Left kidney (tissue), 2 donors: ENCODE data around the gene DNAJC15. TPM values are rescaled to one million over a fixed set of nuclear protein-coding genes. Genes with fewer than 3 reads are reported as not detected.
"Not testable (repeated sequence)": the region's sequence is repeated elsewhere in the genome, so short reads cannot be mapped to it uniquely, and the experiment has no call there.

ENCODE experiments used
- DNase-seq: peaks from one replicate; pipeline ENCODE4 v3.0.0-alpha.2; 2013
- polyA plus RNA-seq: library from polyadenylated mRNA; unstranded; fragments of 120-200 nt; gene quantifications from one replicate; pipeline ENCODE4 v1.2.1, GENCODE V29; 2013; ENCODE audit not compliant: insufficient read length

DNAJC15 gene
- polyA plus RNA-seq, 1 donor: 31.2 TPM

DNA sequence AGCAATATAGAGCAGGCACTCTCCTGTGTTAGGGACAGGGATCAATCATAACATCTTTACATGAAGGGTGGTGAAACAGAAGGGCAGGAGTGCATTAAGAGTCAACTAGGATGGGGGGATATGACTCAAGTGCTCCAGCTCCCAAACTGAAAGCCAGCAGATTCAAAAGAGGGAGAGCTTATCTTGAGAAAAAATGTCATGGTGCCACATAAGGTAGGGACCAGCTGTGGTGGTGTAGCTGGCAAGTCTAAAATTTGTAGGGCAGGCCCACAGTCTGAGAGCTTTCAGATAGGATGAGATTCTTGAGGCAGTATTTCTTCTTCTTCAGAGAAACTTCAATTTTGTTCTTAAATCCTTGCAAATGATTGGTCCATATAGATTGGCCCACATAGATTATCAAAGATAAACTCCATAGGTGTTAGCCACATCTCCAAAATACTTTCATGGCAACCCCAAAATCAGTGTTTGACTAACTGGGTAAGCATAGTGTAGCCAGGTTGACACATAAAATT is 19.1 kb downstream of the DNAJC15 start:
- no peak for DNase-seq

DNA sequence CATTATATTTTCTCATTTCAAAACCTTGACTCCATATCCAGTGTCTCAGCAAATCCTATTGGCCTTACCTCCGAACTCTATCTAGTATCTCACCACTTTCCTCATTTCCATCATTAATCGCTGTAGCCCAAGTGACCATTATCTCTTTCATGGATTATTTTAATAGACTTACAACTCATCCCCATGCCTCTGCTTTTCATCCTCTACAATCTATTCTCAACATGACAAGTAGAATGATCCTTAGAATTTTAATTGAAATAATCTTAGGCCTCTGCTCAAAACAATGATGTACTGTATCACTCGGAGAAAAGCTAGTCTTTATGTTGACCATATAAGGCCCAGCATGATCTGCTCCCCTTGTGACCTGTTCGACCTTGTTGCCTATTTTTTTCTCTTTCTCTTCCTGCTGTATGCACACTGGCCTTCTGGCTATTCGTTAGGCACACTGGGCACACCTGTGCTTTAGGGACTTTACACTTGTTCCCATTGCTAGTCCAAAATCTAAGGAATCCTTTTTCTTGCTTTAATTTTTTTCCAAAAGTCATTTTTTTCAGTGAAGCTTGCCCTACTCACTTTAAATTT is 21.4 kb downstream of the DNAJC15 start:
- no peak for DNase-seq

DNA sequence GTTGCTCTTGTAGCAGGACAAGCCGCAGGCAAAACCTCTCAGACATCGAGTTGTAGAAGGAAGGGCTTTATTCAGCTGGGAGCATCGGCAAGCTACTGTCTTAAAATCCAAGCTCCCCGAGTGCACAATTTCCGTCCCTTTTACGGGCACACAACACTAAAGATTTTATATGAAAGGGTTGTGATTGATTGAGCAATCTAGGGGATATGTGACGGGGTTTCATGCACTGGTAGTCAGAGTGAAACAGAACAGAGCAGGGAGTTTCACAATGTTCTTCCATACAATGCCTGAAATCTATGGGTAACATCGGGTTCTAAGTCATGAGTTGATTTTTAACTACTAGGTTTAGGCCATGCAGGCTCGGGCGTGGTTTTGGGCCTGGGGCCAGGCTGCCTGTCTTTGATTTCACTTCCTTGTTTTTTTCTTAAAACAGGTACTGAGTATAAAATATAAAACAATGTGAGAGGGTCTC is 22.0 kb downstream of the DNAJC15 start:
- DNase-seq: not testable (repeated sequence)

DNA sequence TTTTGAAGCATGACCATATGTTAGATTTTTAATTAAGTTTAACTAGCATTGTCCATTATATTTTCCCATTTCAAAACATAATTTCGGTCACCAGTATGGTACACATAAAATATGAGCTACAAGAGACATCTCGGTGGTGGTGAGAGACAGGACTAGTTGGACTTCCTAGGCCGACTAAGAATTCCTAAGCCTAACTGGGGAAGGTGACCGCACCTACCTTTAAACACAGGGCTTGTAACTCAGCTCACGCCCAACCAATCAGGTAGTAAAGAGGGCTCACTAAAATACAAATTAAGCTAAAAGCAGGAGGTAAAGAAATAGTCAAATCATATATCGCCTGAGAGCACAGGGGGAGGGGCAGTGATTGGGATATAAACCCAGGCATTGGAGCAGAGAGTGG is 22.9 kb downstream of the DNAJC15 start:
- DNase-seq: no peak

DNA sequence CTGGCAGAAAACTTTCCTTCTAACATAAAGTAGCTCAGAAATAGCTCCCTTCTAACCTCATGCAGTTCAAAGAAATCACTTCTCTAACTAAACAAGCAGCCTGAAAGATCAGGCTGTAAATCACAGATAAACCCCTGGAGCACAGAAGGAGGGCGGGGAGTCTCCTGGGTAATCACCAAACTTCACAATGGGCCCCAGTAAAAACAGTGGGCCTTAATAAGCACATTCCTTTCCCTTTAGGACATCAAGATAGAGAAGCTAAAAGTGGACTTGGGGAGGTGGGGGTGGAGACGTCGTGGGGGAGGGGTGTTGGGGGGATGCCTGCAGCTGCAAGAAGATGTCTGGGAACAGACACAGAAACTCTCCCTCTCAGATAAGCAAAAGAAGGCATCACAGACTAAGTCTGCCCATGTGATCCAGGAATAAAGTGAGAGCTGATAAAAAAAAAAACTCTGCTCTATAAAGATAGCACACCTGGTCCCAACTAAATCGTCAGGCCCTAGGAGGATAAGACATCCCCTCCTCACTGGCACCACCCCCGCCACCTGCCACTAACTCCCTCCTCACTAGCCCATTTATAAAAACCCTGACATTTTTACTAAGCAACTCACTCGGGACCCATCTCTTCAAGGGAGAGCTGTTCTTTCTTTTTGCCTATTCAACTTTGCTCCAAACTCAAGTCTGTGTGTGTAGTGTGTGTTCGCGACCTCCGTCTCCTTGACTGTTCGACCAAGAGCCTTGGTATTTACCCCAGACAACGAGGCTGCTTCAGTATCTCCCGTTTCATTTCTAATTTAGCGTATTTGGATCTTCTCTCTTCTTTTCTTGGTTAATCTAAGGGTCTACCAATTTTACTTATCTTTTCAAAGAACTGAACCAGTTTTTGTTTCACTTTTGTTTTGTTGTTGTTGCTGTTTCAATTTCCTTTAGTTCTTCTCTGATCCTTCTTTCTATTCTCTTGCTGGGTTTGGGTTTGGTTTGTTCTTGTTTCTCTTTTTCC is 31.7 kb downstream of the DNAJC15 start:
- peak; percentile 72 for DNase-seq

DNA sequence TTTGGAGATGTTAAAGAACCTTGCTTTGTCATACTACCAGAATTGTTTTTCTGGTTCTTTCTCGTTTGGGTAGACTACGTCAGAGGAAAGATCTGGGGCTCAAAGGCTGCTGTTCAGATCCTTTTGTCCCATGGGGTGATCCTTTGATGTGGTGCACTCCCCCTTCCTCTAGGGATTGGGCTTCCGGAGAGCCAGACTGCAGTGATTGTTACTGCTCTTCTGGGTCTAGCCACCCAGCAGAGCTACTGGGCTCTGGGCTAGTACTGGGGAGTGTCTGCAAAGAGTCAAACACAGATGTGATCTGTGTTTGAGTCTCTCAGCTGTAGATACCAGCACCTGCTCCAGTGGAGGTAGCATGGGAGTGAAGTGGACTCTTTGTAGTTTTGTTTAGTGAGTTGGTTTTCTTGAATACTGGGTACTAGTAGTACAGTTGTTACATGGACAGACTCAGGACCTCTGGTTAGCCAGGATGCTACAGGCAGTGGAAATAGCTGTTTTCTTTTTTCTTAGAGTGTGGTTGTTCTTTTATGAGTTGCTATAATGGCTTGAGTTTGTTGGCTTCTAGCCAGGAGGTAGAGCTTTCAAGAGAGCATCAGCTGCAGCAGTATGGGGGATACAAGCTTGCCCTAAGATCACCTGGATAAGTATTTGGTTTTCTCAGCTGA is 34.4 kb downstream of the DNAJC15 start:
- no peak for DNase-seq

DNA sequence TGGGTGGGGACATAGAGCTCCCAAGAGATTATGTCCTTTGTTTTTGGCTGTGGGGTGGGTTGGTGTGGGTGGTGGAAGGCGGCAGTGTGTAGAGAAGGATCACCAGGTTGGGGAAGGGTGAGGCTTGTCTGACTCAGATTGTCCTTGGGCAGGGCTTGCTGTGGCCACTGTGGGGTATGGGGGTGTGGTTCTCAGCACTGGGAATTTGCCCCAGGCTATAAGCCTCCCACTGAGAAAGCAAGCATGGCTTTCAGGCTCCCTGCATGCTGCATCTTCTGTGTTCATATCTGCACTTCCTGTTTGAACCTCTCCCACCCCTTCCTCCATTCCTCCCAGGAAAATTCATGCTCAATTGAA is 34.9 kb downstream of the DNAJC15 start:
- no peak for DNase-seq

DNA sequence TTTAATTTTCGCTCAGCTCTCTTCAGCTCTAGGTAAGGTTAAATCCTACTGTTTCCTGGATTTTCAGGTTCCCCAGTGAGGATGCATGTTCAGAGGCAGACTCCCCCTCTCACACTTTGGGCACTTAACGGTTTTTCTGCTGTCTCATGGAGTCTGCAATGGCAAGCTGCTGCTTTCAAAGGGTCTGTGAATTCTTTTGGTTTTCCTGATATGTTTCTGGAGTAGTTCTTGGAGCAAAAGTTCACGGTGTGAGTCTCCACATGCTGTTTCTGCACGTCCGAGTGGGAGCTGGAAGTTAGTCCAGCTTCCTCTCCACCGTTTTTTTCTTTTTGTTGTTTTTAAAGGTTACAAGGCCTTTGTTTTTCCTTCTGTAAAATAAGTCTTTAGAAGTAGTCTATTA is 35.4 kb downstream of the DNAJC15 start:
- no peak for DNase-seq

DNA sequence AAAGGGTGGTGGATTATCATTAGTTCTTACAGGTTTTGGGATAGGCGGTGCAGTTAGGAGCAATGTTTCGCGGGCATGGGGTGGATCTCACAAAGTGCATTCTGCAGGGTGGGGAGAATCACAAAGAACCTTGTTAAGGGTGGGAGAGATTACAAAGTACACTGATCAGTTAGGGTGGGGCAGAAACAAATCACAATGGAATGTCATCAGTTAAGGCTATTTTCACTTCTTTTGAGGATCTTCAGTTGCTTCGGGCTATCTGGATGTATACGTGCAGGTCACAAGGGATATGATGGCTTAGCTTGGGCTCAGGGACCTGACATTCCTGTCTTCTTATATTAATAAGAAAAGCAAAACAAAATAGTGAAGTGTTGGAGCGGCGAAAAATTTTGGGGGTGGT is 36.4 kb downstream of the DNAJC15 start:
- not testable (repeated sequence) for DNase-seq

DNA sequence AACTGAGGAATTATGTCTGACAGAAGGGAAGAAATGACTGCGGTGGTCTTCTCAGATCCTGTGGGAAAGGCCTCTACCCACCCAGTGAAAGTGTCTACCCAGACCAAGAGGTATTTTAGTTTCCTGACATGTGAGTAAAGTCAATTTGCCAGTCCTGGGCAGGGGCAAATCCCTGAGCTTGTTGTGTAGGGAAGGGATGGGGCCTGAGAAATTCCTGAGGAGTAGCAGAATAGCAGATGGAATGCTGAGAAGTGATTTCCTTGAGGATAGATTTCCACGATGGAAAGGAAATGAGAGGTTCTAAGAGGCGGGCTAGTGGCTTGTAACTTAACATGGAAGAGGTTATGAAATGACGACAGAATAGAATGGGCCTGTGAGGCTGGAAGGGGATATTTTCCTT is 37.4 kb downstream of the DNAJC15 start:
- DNase-seq: not testable (repeated sequence)

DNA sequence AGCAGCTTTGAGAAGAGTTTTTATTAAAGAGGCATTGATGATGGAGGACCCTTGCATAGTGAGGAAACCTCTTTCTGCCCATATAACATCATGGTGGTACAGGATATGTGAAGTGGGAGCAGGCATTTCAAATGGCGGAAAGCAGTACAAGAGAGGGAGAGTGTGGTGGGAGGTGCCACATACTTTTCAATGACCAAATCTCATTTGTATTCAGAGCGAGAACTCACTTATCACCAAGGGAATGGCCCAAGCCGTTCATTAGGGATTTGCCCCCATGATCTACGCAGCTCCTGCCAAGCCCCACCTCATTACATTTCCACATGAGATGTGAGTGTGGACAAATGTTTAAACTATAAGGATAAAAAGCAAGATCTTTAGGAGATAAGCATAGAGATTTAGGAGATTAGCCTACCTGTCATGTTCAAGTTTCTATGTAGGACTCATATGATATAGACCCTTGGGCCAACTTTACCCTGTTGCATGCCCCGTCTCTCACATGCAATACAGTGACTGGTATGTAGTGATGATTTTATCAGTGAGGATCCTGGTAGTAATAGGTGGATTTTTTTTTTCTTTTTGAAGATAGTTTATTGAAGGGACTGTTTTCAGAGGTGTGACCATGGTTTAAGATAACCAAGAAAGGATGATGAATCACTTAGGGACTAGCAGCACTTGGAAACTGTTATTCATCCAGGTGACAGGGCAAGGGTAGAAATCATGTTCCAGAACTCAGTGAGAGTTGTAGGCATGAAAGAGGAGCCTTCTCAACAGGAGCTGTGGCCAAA is 38.3 kb downstream of the DNAJC15 start:
- no peak for DNase-seq

DNA sequence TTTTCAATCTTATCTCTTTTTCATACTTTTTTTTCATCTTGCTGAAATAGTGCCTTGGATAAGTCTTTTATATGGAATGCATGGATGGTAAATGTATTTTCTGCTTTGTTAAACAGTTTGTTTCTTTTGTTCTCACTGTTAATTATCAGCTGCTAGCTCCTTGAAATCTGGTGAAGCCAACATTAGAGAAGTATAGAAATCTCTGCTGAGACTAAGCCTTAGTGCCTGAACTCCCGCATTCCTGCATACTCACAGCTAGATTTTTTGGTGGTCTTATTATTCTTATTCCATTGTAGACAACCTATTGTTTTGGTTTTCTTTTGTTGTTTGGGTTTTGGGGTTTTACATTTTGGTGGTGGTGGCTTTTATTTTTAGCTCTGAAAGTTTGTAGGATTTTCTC is 48.4 kb downstream of the DNAJC15 start:
- DNase-seq: no peak

DNA sequence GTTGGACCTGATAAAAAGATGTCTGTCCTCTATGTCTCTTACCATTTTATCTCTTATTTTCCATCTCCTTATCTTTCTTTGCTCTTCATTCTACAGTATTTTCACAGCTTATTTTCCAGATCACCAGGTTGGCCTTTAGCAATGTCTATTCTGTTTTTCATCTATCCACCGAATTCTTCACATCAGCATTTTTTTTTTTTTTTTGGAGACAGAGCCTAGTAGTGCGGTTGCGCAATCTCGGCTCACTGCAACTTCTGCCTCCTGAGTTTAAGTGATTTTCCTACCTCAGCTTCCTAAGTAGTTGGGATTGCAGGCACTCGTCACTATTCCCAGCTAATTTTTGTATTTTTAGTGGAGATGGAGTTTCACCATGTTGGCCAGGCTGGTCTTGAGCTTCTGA is 49.0 kb downstream of the DNAJC15 start:
- DNase-seq: no peak

DNA sequence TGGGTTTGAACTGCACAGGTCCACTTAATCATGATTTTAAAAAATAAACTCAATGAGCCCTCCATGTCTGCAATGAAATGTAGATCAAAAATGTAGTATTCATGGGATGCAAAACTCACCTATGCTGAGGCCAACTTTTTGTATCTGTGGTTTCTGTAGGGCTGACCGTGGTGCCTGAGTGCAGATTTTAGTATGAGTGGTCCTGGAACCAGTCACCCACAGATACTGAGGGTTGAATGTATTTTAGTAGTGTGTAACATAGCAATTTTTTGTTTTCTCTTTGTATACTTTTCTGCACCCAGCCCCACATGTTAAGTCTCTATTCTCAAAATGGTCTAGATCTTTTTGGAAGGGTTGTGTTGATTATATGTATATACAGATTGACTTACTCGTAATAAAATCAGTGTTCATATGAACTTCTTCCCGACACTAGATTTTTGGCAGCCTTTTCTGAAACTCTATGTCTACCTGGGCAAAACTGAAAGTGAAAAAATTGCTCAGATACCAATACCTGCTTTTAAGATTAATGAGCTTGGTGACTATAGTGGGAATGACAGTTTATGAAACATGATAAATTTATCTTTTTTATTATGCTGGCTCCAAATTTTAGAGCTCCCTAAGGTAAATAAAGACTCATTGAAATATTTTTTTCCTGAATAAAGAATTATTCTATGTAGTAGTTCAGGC is 51.6 kb downstream of the DNAJC15 start:
- no peak for DNase-seq

DNA sequence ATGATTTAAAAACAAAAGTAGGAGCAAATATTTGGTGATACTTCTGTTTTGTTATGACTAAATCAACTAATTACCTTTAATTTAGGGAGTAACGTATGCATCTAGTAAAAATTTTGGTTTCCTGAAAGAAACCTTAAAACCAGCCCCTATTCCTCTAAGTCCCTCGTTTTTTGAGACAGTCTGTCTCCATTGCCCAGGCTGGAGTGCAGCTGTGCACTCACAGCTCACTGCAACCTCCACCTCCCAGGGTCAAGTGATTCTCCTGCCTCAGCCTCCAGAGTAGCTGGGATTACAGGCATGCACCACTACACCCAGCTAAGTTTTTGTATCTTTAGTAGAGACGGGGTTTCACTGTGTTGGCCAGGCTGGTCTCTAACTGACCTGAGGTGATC is 52.1 kb downstream of the DNAJC15 start:
- DNase-seq: not testable (repeated sequence)

DNA sequence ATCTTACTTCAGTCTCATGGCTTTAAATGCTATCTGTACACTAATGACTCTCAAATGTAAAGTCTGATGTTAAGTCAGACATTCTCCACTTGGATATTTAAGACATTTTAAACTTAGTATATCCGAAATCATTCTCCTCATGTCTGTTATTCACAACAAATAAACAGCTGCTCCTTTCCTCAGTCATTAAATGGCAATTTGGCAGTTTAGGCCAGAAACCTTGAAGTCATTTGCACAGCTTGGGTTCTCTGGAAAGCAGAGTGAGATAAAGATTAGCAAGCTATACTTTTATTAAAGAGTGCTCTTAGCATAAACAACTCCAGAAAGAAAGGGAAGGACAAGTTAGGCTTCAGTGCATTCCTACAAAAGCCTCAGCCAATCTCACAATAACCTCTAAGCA is 53.7 kb downstream of the DNAJC15 start:
- no peak for DNase-seq

DNA sequence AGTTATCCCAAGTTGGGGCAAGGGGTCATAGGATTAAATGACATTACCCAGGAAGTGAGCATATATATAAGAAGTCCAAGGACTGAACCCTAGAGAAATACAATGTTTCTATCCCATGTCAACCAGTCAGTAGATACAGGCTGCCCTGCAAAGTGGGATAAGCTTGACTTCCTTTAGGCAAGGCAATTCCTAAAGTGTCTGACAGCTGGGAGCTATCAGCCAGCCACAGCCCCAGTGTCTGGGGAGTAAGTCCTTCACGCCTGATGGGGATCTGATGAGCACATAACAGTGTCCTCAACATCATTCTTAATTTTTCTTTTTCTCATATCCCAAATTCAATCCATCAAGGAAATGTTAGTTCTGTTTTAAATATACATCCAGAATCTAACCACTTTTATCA is 54.1 kb downstream of the DNAJC15 start:
- DNase-seq: no peak

DNA sequence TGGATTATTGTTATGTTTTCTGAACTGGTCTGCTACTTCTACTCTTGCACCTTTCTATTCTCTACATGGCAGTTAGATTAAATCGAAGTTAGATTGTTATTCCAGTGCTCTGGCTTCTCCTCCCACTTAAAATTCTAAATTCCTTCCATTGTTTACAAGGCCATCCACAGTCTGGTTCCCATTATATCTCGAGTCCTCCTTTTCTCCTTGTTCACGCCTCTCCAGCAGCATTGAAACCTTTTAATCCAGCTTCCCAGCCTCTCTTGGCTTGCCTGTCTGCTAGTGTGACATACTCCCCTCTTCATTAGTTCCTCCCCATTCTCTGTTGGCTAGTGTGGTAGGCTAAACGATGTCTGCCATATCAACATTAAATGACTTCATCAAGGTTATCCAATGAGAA is 54.5 kb downstream of the DNAJC15 start:
- DNase-seq: no peak

DNA sequence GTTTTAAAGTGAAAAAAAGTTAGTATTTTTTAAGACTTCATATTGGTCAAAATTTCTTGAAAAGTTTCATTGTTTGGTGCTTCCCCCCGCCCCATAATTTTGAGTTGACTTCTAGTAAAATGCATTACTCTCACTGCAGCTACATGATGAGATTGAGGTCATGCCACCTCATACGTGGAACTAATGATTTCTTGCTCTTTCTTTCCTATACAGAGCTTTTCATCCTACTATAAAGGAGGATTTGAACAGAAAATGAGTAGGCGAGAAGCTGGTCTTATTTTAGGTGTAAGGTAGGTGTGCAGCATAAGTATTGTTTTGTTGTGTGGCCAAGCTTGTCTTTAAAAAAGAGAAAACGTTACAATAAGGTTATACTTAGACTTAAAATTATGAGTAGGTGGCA is 55.0 kb downstream of the DNAJC15 start:
- no peak for DNase-seq

DNA sequence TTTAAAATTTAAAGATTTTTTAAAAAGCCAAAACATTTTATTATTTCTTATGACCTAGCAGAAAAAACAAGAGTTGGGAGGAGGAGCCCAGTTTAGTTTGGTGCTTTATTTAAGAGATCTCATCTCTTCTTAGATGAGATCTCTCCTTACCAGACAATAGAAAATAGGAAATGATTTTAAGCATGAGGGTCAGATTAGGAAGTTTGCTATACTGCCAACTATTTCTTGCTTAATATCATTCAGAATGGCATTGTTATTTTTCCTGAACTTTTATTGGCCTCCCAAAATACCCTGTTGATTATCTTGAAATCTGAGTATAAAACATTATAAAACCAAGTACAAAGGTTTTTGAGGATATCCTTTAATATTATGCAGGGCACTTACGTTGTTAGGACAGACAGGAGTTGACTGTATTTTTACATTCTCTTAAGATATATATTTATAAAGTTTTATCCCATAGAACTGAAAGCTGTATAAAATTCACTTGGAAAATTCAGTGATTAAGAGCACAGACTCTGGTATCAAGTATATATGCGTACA is 56.1 kb downstream of the DNAJC15 start:
- DNase-seq: no peak

DNA sequence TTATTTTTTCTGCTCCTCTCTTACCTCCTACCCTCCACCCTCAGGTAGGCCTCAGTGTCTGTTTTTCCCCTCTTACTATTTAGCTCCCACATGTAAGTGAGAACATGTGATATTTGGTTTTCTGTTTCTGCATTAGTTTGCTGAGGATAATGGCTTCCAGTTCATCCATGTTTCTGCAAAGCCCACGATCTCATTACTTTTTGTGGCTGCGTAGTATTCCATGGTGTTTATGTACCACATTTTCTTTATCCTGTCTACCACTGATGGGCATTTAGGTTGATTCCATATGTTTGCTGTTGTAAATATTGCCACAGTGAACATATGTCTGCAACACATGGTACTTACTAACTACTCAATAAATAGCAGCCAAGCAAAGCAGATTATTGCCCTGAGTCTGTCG is 56.8 kb downstream of the DNAJC15 start:
- no peak for DNase-seq
